Measurements from ENCODE around the gene ZBTB20. TPM values are rescaled to one million over a fixed set of nuclear protein-coding genes. Genes with fewer than 3 reads are reported as not detected.

The ZBTB20 gene
- polyA plus RNA-seq, 1 donor from 2014 or later = 4.8 TPM

- Histone ChIP-seq H3K9me2 (ENCODE audit: insufficient read depth, low read length) (no peaks in the 10 kb centered on the region), H3K4me2 (ENCODE audit: low read length) (no peak overlapping the region), H3F3A (ENCODE audit: insufficient read depth, low read length, poor library complexity, severe bottlenecking) (no peaks in the 10 kb centered on the region), H3K9ac (ENCODE audit: low read length) (no peak overlapping the region), H3K27ac (ENCODE audit: low read length) (no peak overlapping the region), H4K20me1 (ENCODE audit: insufficient read depth) (no peaks in the 10 kb centered on the region), H3K9me3 (ENCODE audit: low read length) (no peaks in the 10 kb centered on the region), H3K4me3 (ENCODE audit: low read length) (no peak overlapping the region), H2AFZ (ENCODE audit: low read depth, low read length) (no peak overlapping the region), H3K36me3 (ENCODE audit: insufficient read depth, low read length) (no peaks in the 10 kb centered on the region), H3K27me3 (ENCODE audit: insufficient read depth, low read depth, low read length) (no peaks in the 10 kb centered on the region), H3K79me2 (replicated peaks; ENCODE audit: insufficient read depth, low read length) (no peaks in the 10 kb centered on the region)
- TF ChIP-seq SMC3 (conservative IDR thresholded peaks at IDR 0.05; ENCODE audit: poor library complexity) (no peak), RAD21 (conservative IDR thresholded peaks at IDR 0.05) (no peak), MXI1 (conservative IDR thresholded peaks at IDR 0.05; ENCODE audit: poor library complexity, severe bottlenecking) (no peak), CTCF (IDR thresholded peaks at IDR 0.05; ENCODE audit: poor library complexity, severe bottlenecking) (no peak), TAF1 (IDR thresholded peaks at IDR 0.05; ENCODE audit: low read depth) (no peak), POLR2AphosphoS5 (IDR thresholded peaks at IDR 0.05) (no peak), EP300 (conservative IDR thresholded peaks at IDR 0.05; ENCODE audit: poor library complexity, severe bottlenecking) (no peak), EZH2 (IDR thresholded peaks at IDR 0.05; ENCODE audit: borderline replicate concordance, insufficient read depth, low read length, poor library complexity, severe bottlenecking) (no peak), REST (IDR thresholded peaks at IDR 0.05; ENCODE audit: borderline replicate concordance) (no peak)
Observed at GRCh38 chr3:115052906-115053305, 94.2 kb downstream of the ZBTB20 start.

DNA sequence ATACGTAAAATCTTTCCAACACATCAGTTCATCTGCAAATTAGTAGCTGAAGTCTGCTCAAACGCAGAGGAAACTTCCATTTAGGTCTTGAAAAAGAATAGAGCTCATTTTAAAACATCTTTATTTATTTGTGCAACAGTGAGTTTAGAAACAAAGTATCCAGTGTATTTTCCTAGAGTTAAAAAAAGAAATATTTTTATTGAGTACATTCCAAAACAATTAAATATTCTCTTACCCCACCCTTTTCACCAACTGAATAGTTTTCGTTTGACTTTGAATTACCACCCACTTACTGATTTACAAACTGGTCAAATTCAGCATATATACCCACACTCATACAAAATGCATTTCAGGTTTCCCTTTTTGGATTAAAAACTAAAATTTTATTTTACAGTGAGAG is 104.7 kb downstream of the ZBTB20 start:
- Histone ChIP-seq H3K4me3 (ENCODE audit: low read length) (no peak overlapping the region), H3K9ac (ENCODE audit: low read length) (no peak overlapping the region), H3F3A (ENCODE audit: insufficient read depth, low read length, poor library complexity, severe bottlenecking) (no peaks in the 10 kb centered on the region), H3K79me2 (replicated peaks; ENCODE audit: insufficient read depth, low read length) (no peaks in the 10 kb centered on the region), H4K20me1 (ENCODE audit: insufficient read depth) (no peaks in the 10 kb centered on the region), H3K27me3 (ENCODE audit: insufficient read depth, low read depth, low read length) (no peaks in the 10 kb centered on the region), H3K4me2 (ENCODE audit: low read length) (no peak overlapping the region), H2AFZ (ENCODE audit: low read depth, low read length) (no peak overlapping the region), H3K36me3 (ENCODE audit: insufficient read depth, low read length) (no peaks in the 10 kb centered on the region), H3K9me3 (ENCODE audit: low read length) (no peaks in the 10 kb centered on the region), H3K27ac (ENCODE audit: low read length) (no peak overlapping the region), H3K9me2 (ENCODE audit: insufficient read depth, low read length) (no peaks in the 10 kb centered on the region)
- no peak for TF ChIP-seq RAD21 (conservative IDR thresholded peaks at IDR 0.05)
- TF ChIP-seq CTCF (IDR thresholded peaks at IDR 0.05; ENCODE audit: poor library complexity, severe bottlenecking) = no peak

Measured in neural cell (in vitro differentiated cells).